ENCODE data around the gene ARMC3. TPM values are rescaled to one million over a fixed set of nuclear protein-coding genes. Genes with fewer than 3 reads are reported as not detected.

Gene ARMC3
- polyA plus RNA-seq, 1 donor from 2014 or later, result 0.22 TPM

DNA sequence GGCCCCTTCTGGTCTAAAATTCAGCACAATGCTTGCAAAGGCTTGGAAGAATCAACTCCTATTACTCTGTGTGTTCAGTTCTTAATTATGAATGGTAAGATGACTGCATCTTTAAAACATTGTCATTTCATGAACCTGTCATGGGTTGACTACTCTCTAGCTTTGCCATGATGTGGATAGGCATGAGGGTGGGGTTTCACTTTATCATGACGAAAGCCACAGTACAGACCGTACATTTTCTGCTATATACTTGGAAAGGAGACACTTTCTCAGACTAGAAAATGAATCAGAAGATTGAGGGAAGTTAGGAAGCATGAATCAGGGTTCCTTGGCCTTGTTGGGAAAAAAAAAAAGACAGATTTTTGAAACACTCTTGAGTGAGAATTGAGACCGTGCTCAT, 147.8 kb downstream of the ARMC3 start:
- TF ChIP-seq RAD21 (conservative IDR thresholded peaks at IDR 0.05), result no peak
- TF ChIP-seq, protein P1, sequence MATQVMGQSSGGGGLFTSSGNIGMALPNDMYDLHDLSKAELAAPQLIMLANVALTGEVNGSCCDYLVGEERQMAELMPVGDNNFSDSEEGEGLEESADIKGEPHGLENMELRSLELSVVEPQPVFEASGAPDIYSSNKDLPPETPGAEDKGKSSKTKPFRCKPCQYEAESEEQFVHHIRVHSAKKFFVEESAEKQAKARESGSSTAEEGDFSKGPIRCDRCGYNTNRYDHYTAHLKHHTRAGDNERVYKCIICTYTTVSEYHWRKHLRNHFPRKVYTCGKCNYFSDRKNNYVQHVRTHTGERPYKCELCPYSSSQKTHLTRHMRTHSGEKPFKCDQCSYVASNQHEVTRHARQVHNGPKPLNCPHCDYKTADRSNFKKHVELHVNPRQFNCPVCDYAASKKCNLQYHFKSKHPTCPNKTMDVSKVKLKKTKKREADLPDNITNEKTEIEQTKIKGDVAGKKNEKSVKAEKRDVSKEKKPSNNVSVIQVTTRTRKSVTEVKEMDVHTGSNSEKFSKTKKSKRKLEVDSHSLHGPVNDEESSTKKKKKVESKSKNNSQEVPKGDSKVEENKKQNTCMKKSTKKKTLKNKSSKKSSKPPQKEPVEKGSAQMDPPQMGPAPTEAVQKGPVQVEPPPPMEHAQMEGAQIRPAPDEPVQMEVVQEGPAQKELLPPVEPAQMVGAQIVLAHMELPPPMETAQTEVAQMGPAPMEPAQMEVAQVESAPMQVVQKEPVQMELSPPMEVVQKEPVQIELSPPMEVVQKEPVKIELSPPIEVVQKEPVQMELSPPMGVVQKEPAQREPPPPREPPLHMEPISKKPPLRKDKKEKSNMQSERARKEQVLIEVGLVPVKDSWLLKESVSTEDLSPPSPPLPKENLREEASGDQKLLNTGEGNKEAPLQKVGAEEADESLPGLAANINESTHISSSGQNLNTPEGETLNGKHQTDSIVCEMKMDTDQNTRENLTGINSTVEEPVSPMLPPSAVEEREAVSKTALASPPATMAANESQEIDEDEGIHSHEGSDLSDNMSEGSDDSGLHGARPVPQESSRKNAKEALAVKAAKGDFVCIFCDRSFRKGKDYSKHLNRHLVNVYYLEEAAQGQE (IDR thresholded peaks at IDR 0.05; ENCODE audit: borderline replicate concordance), result no peak
- TF ChIP-seq MXI1 (conservative IDR thresholded peaks at IDR 0.05; ENCODE audit: poor library complexity, severe bottlenecking), result no peak
- Histone ChIP-seq H3F3A (ENCODE audit: insufficient read depth, low read length, poor library complexity, severe bottlenecking) (no peaks in the 10 kb centered on the region), H3K27ac (ENCODE audit: low read length) (no peak overlapping the region), H3K4me3 (ENCODE audit: low read length) (no peak overlapping the region), H3K27me3 (ENCODE audit: insufficient read depth, low read depth, low read length) (no peaks in the 10 kb centered on the region), H3K9ac (ENCODE audit: low read length) (no peak overlapping the region), H3K4me2 (ENCODE audit: low read length) (no peak overlapping the region), H4K20me1 (ENCODE audit: insufficient read depth) (no peaks in the 10 kb centered on the region), H3K9me2 (ENCODE audit: insufficient read depth, low read length) (no peaks in the 10 kb centered on the region), H3K9me3 (ENCODE audit: low read length) (no peaks in the 10 kb centered on the region), H2AFZ (ENCODE audit: low read depth, low read length) (no peak overlapping the region), H3K79me2 (replicated peaks; ENCODE audit: insufficient read depth, low read length) (no peaks in the 10 kb centered on the region), H3K36me3 (ENCODE audit: insufficient read depth, low read length) (no peaks in the 10 kb centered on the region)

GRCh38 chr10:23078114-23078513, 150.3 kb downstream of the ARMC3 start:
- TF ChIP-seq POLR2AphosphoS5 (IDR thresholded peaks at IDR 0.05) (no peak), SMC3 (conservative IDR thresholded peaks at IDR 0.05; ENCODE audit: poor library complexity) (no peak), EP300 (conservative IDR thresholded peaks at IDR 0.05; ENCODE audit: poor library complexity, severe bottlenecking) (no peak), EZH2 (IDR thresholded peaks at IDR 0.05; ENCODE audit: borderline replicate concordance, insufficient read depth, low read length, poor library complexity, severe bottlenecking) (no peak), RAD21 (conservative IDR thresholded peaks at IDR 0.05) (no peak), MXI1 (conservative IDR thresholded peaks at IDR 0.05; ENCODE audit: poor library complexity, severe bottlenecking) (no peak), TAF1 (IDR thresholded peaks at IDR 0.05; ENCODE audit: low read depth) (no peak)
- TF ChIP-seq, protein P2, sequence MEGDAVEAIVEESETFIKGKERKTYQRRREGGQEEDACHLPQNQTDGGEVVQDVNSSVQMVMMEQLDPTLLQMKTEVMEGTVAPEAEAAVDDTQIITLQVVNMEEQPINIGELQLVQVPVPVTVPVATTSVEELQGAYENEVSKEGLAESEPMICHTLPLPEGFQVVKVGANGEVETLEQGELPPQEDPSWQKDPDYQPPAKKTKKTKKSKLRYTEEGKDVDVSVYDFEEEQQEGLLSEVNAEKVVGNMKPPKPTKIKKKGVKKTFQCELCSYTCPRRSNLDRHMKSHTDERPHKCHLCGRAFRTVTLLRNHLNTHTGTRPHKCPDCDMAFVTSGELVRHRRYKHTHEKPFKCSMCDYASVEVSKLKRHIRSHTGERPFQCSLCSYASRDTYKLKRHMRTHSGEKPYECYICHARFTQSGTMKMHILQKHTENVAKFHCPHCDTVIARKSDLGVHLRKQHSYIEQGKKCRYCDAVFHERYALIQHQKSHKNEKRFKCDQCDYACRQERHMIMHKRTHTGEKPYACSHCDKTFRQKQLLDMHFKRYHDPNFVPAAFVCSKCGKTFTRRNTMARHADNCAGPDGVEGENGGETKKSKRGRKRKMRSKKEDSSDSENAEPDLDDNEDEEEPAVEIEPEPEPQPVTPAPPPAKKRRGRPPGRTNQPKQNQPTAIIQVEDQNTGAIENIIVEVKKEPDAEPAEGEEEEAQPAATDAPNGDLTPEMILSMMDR (IDR thresholded peaks at IDR 0.05; ENCODE audit: poor library complexity, severe bottlenecking), result no peak
- TF ChIP-seq, protein P1 (IDR thresholded peaks at IDR 0.05; ENCODE audit: borderline replicate concordance), result no peak
- Histone ChIP-seq H4K20me1 (ENCODE audit: insufficient read depth) (no peaks in the 10 kb centered on the region), H3K9ac (ENCODE audit: low read length) (no peak overlapping the region), H3F3A (ENCODE audit: insufficient read depth, low read length, poor library complexity, severe bottlenecking) (no peaks in the 10 kb centered on the region), H3K36me3 (ENCODE audit: insufficient read depth, low read length) (no peaks in the 10 kb centered on the region), H3K27ac (ENCODE audit: low read length) (no peak overlapping the region), H3K9me3 (ENCODE audit: low read length) (no peaks in the 10 kb centered on the region), H3K4me3 (ENCODE audit: low read length) (no peak overlapping the region), H3K4me2 (ENCODE audit: low read length) (no peak overlapping the region), H3K79me2 (replicated peaks; ENCODE audit: insufficient read depth, low read length) (no peaks in the 10 kb centered on the region), H3K9me2 (ENCODE audit: insufficient read depth, low read length) (no peaks in the 10 kb centered on the region), H3K27me3 (ENCODE audit: insufficient read depth, low read depth, low read length) (no peaks in the 10 kb centered on the region), H2AFZ (ENCODE audit: low read depth, low read length) (no peak overlapping the region)
